ENCODE data around the gene WDR44. TPM values are rescaled to one million over a fixed set of nuclear protein-coding genes. Genes with fewer than 3 reads are reported as not detected.

The WDR44 gene
- total RNA-seq, 6 experiments from 2014 or later = 20.4 to 25.8 (median 22.6) TPM

- TF ChIP-seq CTCF (IDR thresholded peaks at IDR 0.05) = no peak
- peaks cover 6% of the 10 kb centered on the region for H3K27me3 Mint-ChIP-seq (ENCODE audit: insufficient read depth)
- no peaks in the 10 kb centered on the region for H3K36me3 Mint-ChIP-seq (ENCODE audit: low read depth)
- DNase-seq = no peak
- H3K9me3 Mint-ChIP-seq = no peaks in the 10 kb centered on the region
- H3K4me3 Mint-ChIP-seq = no peak overlapping the region
- no peaks in the 10 kb centered on the region for H3K4me1 Mint-ChIP-seq (ENCODE audit: low read depth)
- no peak overlapping the region for H3K27ac Mint-ChIP-seq
These were observed 16.7 kb upstream of the WDR44 start for GRCh38 chrX:118329175-118329574.

- H3K27ac Mint-ChIP-seq = no peak overlapping the region
- no peak overlapping the region for H3K4me3 Mint-ChIP-seq
- no peak for DNase-seq
- TF ChIP-seq CTCF (IDR thresholded peaks at IDR 0.05) = no peak
- no peaks in the 10 kb centered on the region for H3K4me1 Mint-ChIP-seq (ENCODE audit: low read depth)
- H3K9me3 Mint-ChIP-seq = no peaks in the 10 kb centered on the region
- H3K36me3 Mint-ChIP-seq (ENCODE audit: low read depth) = no peaks in the 10 kb centered on the region
- peaks cover 1% of the 10 kb centered on the region for H3K27me3 Mint-ChIP-seq (ENCODE audit: insufficient read depth)
These were observed 8.2 kb upstream of the WDR44 start for GRCh38 chrX:118337687-118338086.

GRCh38 chrX:118338930-118339329 is 7.0 kb upstream of the WDR44 start:
- no peak overlapping the region for H3K4me3 Mint-ChIP-seq
- no peaks in the 10 kb centered on the region for H3K36me3 Mint-ChIP-seq (ENCODE audit: low read depth)
- DNase-seq = no peak

GRCh38 chrX:118345045-118345463 is 852 bp upstream of the WDR44 start:
- peak overlapping the region; percentile 86 for H3K27ac Mint-ChIP-seq
- H3K4me3 Mint-ChIP-seq = peak overlapping the region; percentile 98
- TF ChIP-seq CTCF (IDR thresholded peaks at IDR 0.05) = no peak
- H3K36me3 Mint-ChIP-seq (ENCODE audit: low read depth) = no peaks in the 10 kb centered on the region
- no peak for DNase-seq
- no peaks in the 10 kb centered on the region for H3K27me3 Mint-ChIP-seq (ENCODE audit: insufficient read depth)
- peaks cover 20% of the 10 kb centered on the region for H3K4me1 Mint-ChIP-seq (ENCODE audit: low read depth)
- no peaks in the 10 kb centered on the region for H3K9me3 Mint-ChIP-seq

More at GRCh38 chrX:118338930-118339329, 7.0 kb upstream of the WDR44 start:
- Mint-ChIP-seq H3K27me3 (ENCODE audit: insufficient read depth) (no peaks in the 10 kb centered on the region; the same call in 1 of the 2 replicates), H3K9me3 (no peaks in the 10 kb centered on the region), H3K4me1 (ENCODE audit: low read depth) (no peaks in the 10 kb centered on the region), H3K27ac (no peak overlapping the region)
- TF ChIP-seq CTCF (IDR thresholded peaks at IDR 0.05) = no peak

- H3K36me3 Mint-ChIP-seq (ENCODE audit: low read depth) = no peaks in the 10 kb centered on the region
- peaks cover 34% of the 10 kb centered on the region for H3K4me1 Mint-ChIP-seq (ENCODE audit: low read depth)
- peak; percentile 25; the same call in 1 of the 2 replicates for TF ChIP-seq CTCF (IDR thresholded peaks at IDR 0.05)
- peak; percentile 4 for DNase-seq
- H3K4me3 Mint-ChIP-seq = peak overlapping the region; percentile 98
- no peaks in the 10 kb centered on the region for H3K9me3 Mint-ChIP-seq
- H3K27ac Mint-ChIP-seq = peak overlapping the region; percentile 94
- H3K27me3 Mint-ChIP-seq (ENCODE audit: insufficient read depth) = no peaks in the 10 kb centered on the region
These were observed 570 bp downstream of the WDR44 start for GRCh38 chrX:118346258-118347094.

Measured in HFFc6 (cell line).